Loucy (cell line): ENCODE measurements around the gene MEIOB.

ENCODE experiments used
- H2AFZ ChIP-seq: fragments of 200-600 bp; sonication (generic); 2 replicates; pipeline ENCODE4 v1.6.0; 2016; ENCODE audit warnings: antibody characterized with exemption, mild to moderate bottlenecking, low read length, moderate library complexity
- H3F3A ChIP-seq: fragments of 200-600 bp; 2 replicates; pipeline ENCODE4 v1.6.0; 2016; ENCODE audit warnings: antibody characterized with exemption, low read depth, mild to moderate bottlenecking
- H3K27me3 ChIP-seq: fragments of 200-600 bp; sonication (generic); 2 replicates; pipeline ENCODE4 v1.6.1; 2014; ENCODE audit warnings: low read length, mild to moderate bottlenecking; ENCODE audit not compliant: insufficient read depth, poor library complexity, severe bottlenecking
- H3K36me3 ChIP-seq: fragments of 200-600 bp; sonication (generic); 2 replicates; pipeline ENCODE4 v1.6.1; 2016; ENCODE audit warnings: low read length; ENCODE audit not compliant: insufficient read depth
- H3K4me1 ChIP-seq: fragments of 200-600 bp; sonication (generic); 2 replicates; pipeline ENCODE4 v1.5.1; 2014; ENCODE audit warnings: low read length, mild to moderate bottlenecking; ENCODE audit not compliant: insufficient read depth, poor library complexity, severe bottlenecking
- H3K4me2 ChIP-seq: fragments of 200-600 bp; sonication (generic); 2 replicates; pipeline ENCODE4 v1.6.0; 2014; ENCODE audit warnings: antibody characterized with exemption, low read length, low read depth, mild to moderate bottlenecking; ENCODE audit not compliant: poor library complexity, severe bottlenecking
- H3K4me3 ChIP-seq: fragments of 200-600 bp; sonication (generic); 2 replicates; pipeline ENCODE4 v1.5.1; 2014; ENCODE audit warnings: low read length, mild to moderate bottlenecking, mixed read lengths; ENCODE audit not compliant: poor library complexity, severe bottlenecking
- H3K79me2 ChIP-seq: fragments of 200-600 bp; sonication (generic); 2 replicates; pipeline ENCODE4 v1.6.1; 2014; ENCODE audit warnings: low read length; ENCODE audit not compliant: insufficient read depth
- H3K9ac ChIP-seq: fragments of 200-600 bp; sonication (generic); 2 replicates; pipeline ENCODE4 v1.6.0; 2014; ENCODE audit warnings: mild to moderate bottlenecking, low read depth, low read length, moderate library complexity; ENCODE audit not compliant: poor library complexity, severe bottlenecking
- H3K9me2 ChIP-seq: fragments of 200-600 bp; sonication (generic); replicated peaks from 2 replicates; pipeline ENCODE4 v1.6.1; 2016; ENCODE audit warnings: low read depth, low read length, mixed read lengths
- H3K9me3 ChIP-seq: fragments of 200-600 bp; sonication (generic); 2 replicates; pipeline ENCODE4 v1.6.1; 2014; ENCODE audit warnings: mild to moderate bottlenecking, antibody characterized with exemption, low read length, low read depth; ENCODE audit not compliant: insufficient read depth
- H4K20me1 ChIP-seq: fragments of 200-600 bp; sonication (generic); 2 replicates; pipeline ENCODE4 v1.6.0; 2014; ENCODE audit warnings: antibody characterized with exemption, low read length, mild to moderate bottlenecking; ENCODE audit not compliant: insufficient read depth, poor library complexity, severe bottlenecking
- EZH2phosphoT487 ChIP-seq: fragments of 200-600 bp; IDR thresholded peaks from 2 replicates; pipeline ENCODE4 v1.6.1; 2018; ENCODE audit warnings: antibody characterized with exemption, mild to moderate bottlenecking, moderate library complexity, borderline replicate concordance
- TF ChIP-seq, protein P1 (sequence below): fragments of 200-600 bp; sonication (generic); conservative IDR thresholded peaks from 2 replicates; pipeline ENCODE4 v1.5.1; 2014; ENCODE audit warnings: mild to moderate bottlenecking, antibody characterized with exemption, low read length

Gene MEIOB

DNA sequence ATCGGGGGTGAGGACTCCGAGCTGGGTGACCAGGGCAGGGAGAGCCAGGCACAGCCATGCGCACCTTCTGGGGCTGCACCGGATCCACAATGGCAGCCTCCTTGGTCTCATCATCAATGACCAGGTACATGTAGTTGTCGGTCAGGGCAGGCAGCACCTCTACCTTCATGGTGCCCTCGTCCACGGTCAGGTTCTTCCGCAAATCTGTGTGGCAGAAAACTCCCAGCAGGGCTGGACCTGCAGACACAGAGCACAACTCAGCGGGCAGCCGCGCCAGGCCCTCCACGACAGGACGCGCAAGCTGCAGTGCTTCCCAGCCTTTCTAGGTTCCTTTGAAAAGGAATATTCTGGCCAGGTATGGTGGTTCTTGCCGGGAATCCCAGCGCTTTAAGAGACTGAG, 49.2 kb downstream of the MEIOB start:
- Histone ChIP-seq H3K9me2 (no peaks in the 10 kb centered on the region), H4K20me1 (no peaks in the 10 kb centered on the region), H2AFZ (no peak overlapping the region), H3K27me3 (no peaks in the 10 kb centered on the region), H3K36me3 (no peaks in the 10 kb centered on the region), H3K9ac (no peak overlapping the region), H3K79me2 (peaks cover 16% of the 10 kb centered on the region), H3K9me3 (no peaks in the 10 kb centered on the region), H3K4me2 (no peak overlapping the region), H3K4me3 (no peak overlapping the region), H3K4me1 (no peaks in the 10 kb centered on the region), H3F3A (no peaks in the 10 kb centered on the region)
- TF ChIP-seq EZH2phosphoT487, result no peak
- TF ChIP-seq, protein P1, sequence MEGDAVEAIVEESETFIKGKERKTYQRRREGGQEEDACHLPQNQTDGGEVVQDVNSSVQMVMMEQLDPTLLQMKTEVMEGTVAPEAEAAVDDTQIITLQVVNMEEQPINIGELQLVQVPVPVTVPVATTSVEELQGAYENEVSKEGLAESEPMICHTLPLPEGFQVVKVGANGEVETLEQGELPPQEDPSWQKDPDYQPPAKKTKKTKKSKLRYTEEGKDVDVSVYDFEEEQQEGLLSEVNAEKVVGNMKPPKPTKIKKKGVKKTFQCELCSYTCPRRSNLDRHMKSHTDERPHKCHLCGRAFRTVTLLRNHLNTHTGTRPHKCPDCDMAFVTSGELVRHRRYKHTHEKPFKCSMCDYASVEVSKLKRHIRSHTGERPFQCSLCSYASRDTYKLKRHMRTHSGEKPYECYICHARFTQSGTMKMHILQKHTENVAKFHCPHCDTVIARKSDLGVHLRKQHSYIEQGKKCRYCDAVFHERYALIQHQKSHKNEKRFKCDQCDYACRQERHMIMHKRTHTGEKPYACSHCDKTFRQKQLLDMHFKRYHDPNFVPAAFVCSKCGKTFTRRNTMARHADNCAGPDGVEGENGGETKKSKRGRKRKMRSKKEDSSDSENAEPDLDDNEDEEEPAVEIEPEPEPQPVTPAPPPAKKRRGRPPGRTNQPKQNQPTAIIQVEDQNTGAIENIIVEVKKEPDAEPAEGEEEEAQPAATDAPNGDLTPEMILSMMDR, result no peak

DNA sequence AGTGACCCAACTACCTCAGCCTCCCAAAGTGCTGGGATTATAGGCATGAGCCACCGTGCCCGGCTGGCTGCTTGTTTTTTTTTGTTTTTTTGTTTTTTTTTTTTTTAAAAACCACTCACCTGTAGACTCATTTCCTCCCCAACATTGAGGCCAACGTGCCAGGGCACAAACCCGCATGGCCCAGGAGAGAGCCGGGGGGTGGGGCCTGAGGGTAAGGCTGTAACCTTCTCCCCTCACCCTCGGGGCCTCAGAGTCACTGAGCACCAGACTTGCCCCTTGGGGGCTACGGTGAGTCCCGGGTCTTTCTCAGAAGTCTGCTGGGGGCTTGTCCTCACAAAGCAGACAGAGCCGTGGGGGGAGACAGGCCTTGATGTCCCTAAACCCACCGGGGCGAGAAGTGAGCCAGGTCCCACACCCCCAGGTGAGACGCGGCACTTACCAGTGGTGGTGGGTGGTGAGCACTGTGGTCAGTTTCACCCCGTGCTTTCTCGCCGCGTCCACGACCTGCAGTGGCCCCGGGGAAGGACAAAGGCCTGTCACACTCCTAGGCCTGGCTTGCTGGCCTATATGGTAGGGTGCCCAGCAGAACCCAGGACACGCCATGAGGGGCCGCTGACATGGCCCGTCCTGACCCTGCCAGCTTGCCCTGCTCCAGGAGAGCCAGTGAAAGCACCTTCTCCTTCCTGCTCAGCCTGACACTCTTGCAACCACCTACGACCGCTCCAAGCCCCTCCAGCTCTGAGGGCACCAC, 49.9 kb downstream of the MEIOB start:
- Histone ChIP-seq H3K79me2 (peaks cover 8% of the 10 kb centered on the region; the same call in 1 of the 2 replicates), H3K4me1 (no peaks in the 10 kb centered on the region), H3K4me2 (no peak overlapping the region), H3K36me3 (no peaks in the 10 kb centered on the region), H3F3A (no peaks in the 10 kb centered on the region), H3K4me3 (no peak overlapping the region), H4K20me1 (no peaks in the 10 kb centered on the region), H3K9ac (no peak overlapping the region), H2AFZ (no peak overlapping the region), H3K27me3 (no peaks in the 10 kb centered on the region), H3K9me3 (no peaks in the 10 kb centered on the region), H3K9me2 (no peaks in the 10 kb centered on the region)
- no peak for TF ChIP-seq EZH2phosphoT487
- TF ChIP-seq, protein P1, result no peak

DNA sequence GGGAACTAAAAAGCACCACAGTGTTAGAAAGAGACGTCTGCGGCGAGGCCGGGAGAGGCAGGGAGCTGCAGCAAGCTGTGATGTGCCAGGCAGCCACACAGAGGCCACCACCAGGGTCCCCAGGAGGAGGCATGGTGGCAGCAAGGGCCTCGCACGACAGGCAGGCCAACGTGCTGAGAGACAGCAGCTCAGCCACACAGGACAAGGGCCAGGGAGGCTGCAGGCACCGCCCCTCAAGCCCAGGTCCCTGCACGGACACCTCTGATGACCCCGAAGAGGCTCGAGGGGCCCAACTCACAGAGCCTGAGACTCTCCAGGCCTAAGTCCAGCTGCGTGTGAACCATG, 51.0 kb downstream of the MEIOB start:
- no peak overlapping the region for H3K9ac ChIP-seq
- no peaks in the 10 kb centered on the region for H4K20me1 ChIP-seq
- no peaks in the 10 kb centered on the region for H3K36me3 ChIP-seq
- H3K4me3 ChIP-seq, result no peak overlapping the region
- H3K27me3 ChIP-seq, result no peaks in the 10 kb centered on the region
- H2AFZ ChIP-seq, result no peak overlapping the region
- no peaks in the 10 kb centered on the region for H3K9me3 ChIP-seq
- no peaks in the 10 kb centered on the region for H3F3A ChIP-seq
- no peak overlapping the region for H3K4me2 ChIP-seq
- no peak for TF ChIP-seq EZH2phosphoT487
- TF ChIP-seq, protein P1, result no peak
- H3K4me1 ChIP-seq, result no peaks in the 10 kb centered on the region
- H3K9me2 ChIP-seq, result no peaks in the 10 kb centered on the region
- peaks cover 8% of the 10 kb centered on the region; the same call in 1 of the 2 replicates for H3K79me2 ChIP-seq
